Measurements from ENCODE around the gene SMG9. TPM values are rescaled to one million over a fixed set of nuclear protein-coding genes. Genes with fewer than 3 reads are reported as not detected.

Gene SMG9
- total RNA-seq, 1 donor from 2014 or later: 77.2 TPM

DNA sequence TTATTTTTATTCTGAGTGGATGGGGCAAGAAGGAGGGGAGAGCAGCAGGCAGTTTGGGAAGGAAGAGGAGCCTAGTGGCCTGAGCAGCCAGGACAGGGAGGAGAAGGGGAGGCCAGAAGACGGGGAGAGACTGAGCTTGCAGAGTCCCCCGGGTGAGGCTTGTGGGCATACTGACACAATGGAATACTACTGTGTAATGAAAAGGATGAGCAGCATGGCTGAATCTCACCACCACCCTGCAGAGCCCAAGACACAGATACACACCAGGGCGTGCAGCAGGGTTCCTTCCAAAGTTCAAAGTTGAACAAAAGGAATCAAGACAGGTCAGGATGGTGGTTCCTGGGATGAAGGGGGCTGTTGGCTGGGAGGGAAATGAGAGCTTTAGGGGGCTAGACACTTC is 8.1 kb upstream of the SMG9 start:
- intact Hi-C loops (cut with micrococcal nuclease): no loop called here

DNA sequence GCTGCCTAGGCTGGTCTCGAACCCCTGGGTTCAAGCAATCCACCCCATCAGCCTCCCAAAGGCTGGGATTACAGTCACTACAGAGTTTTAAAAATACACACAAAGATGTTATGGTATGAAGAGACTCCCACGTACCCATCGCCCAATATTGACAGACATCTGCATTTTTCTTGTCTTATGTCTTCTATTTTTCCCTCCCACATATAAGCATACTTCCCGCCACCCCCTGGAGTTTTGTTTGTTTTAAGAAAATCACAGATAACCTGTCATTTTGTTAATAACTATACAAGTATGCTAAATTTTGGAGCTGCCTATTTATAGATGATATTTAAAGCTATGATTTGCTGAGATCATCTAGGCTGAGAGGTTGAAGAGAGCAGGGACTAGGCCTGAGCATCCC is 6.2 kb upstream of the SMG9 start:
- intact Hi-C loops (cut with micrococcal nuclease): no loop called here

DNA sequence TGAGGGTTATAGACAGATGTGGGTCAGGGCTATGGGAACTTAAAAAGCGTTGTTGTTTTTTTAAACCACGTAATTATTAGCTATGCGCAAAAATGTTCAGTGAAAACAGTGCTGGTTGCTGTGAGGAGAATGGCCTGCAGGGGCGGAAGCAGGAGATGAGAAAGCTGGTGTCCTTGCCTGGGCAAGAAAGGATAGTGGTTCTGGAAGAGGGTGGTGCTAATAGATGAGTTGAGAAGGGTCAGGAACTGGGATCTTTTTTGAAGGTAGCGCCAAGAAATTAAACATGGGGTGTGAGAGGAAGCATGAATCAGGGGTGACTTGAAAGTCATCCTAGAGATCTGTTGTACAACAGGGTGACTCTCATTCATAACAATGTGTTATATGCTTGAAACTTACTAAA is 4.8 kb upstream of the SMG9 start:
- intact Hi-C loops (cut with micrococcal nuclease): loop anchor here (10.0 kb wide), 1 partner anchor 1135 kb away; the partner anchor contains the start of gene TOMM40

DNA sequence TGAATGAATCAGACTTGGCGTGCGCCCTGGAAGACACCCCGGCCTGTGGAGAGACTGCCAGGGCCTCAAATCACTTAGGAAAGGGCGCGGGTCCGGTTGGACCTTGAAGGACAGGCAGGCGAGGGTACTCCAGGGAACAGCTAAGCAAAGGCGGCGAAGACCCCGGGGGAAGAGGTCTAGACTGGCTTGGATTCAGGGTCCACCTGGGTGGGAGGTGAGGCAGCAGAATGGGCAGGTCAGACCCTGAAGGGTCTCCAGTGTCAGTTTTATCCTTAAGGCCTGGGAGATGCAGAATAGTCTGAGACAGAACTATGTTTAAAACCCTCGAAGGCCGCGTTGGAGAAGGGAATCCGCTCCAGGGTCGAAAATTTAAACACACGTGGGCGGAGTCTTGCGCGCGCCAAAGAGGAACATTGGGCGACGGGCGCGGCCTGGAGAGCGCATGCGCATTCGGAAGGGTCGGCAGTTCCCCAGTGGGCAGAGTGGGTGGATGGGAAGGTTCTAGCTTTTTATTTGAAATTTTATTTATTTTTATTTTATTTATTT is 567 bp upstream of the SMG9 start:
- intact Hi-C loops (cut with micrococcal nuclease): loop anchor here (1.0 to 10.0 kb wide), 2 partner anchors 72 to 1139 kb away; partner anchors contain the start of genes TOMM40 and ZNF283

DNA sequence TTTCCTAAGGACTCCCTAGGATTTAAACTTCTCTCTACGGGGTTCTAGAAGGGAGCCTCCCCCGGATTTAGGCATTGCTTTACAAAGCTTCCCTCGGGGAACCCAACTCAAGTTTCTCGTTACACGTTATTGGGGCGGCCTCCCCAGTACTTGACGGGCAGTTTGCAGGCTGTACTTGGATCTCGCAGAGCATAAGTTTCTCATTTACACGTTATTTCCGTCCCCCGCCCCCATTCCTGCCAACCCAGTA is 584 bp downstream of the SMG9 start:
- intact Hi-C loops (cut with micrococcal nuclease): loop anchor here (1.0 to 10.0 kb wide), 15 partner anchors 9 to 1141 kb away; partner anchors contain the start of genes IRGQ, PHLDB3, PINLYP and TOMM40

DNA sequence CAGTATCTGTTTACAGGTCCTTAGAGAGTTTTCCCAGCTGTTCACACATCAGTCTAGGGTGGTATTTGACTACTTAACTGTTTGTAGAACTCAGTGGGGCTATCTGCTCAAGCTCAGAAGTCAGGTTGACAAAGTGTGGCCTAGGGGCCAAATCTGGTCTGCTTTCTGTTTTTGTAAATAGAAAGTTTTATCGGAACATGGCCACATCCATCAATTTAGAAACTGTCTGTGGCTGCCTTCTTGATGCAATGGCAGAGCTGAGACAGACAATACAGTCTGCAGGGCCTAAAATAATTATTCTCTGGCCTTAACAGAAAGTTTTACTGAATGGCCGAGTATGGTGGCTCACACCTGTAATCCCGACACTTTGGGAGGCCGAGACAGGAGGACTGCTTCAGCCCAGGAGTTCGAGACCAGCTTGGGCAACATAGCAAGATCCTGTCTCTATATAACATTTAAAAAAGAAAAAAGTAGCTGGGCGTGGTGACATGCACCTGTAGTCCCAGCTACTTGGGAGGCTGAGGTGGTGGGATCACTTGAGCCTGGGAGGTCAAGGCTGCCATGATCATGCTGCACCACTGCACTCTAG is 2.4 kb downstream of the SMG9 start:
- intact Hi-C loops (cut with micrococcal nuclease): loop anchor here (10.0 kb wide), 1 partner anchor 1142 kb away; the partner anchor contains the start of gene TOMM40

DNA sequence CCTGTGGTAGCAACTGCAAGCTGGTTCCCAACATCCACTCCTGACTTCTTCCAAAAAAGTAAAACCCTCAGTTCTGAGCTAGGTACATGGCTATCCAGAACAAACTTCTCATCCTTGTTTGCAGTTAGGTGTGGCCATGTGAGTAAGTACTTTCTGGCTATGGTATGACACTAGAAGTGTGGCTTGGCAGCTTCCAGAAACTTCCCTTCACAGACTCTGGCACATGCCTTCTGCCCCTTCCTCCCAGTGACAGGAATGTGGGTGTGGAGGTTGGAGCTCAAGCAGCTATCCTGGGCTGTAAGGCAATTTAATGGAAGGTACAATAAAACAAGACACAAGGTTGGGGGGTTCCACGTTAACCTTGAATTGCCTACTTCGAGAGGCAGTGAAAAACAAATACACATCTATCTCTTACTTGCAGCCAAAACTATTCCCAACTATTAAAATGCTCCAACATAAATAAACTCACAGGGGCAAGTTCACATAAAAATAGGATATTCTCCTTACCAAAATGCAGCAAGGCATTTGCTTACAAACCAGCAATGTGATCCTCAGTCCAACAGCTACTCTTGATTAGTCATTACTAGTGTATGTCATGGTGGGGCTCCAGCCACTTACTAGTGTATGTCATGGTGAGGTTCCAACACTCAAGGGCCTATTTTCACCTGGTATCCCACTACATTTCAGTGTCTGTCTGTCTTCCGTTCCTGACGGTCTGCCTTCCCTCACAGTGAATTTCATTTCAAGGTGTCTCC is 3.1 kb downstream of the SMG9 start:
- intact Hi-C loops (cut with micrococcal nuclease): loop anchor here (10.0 kb wide), 1 partner anchor 1143 kb away; the partner anchor contains the start of gene TOMM40

DNA sequence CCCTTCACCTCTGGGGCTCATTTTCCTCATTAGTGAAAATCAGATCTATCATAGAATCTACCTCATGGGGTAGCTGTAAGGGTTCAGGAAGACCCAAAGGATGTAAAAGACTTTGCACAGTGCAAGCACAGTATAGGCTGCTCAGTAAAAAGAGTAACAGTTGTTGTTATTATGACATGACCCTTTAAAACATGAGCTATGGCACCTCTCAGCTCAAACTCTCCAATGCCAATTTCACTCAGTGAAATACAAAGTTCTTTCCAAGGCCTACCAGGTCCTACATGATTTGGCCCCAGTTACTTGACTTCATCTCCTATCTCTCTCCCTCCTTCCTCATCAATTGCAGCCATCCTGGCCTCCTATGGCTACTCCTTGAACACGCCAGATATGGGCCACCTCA is 4.9 kb downstream of the SMG9 start:
- intact Hi-C loops (cut with micrococcal nuclease): loop anchor here (10.0 kb wide), 1 partner anchor 1145 kb away; the partner anchor contains the start of gene TOMM40

DNA sequence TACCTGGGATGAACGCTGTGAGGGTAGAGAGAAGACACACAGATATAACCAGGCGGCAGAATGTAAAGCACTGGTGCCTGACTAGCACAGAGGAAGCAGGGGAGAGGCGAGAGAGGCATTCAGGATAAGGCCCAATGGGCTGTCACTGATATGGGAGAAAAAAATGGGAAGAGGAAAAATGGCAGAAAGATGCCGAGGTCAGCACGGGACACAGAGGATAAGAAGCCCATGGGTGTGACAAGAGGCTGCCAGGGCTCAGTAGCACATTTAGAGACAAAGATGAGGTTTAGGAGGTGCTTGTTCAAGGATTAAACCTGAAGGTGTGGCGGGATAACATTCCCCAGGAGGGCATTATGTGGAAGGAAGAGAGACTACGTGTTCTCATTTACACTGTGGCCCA is 5.6 kb downstream of the SMG9 start:
- intact Hi-C loops (cut with micrococcal nuclease): no loop called here

DNA sequence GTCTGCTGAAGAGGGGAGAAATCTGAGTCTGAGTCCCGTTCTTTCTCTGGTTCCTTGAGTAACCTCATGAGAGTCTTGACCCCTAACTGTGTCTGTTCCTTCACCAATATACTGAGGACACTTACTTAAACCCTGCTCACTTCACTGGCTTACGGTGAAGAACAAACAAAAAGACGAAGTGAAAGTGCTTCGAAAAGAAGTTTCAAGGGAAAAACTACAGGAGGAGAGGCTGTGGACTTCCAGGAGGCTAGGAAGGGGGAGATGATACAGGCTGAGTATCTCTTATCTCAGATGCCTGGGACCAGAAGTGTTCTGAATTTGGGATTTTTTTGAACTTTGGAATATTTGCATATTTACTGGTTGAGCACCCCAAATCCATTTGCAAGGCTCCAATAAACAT is 6.1 kb downstream of the SMG9 start:
- intact Hi-C loops (cut with micrococcal nuclease): no loop called here

DNA sequence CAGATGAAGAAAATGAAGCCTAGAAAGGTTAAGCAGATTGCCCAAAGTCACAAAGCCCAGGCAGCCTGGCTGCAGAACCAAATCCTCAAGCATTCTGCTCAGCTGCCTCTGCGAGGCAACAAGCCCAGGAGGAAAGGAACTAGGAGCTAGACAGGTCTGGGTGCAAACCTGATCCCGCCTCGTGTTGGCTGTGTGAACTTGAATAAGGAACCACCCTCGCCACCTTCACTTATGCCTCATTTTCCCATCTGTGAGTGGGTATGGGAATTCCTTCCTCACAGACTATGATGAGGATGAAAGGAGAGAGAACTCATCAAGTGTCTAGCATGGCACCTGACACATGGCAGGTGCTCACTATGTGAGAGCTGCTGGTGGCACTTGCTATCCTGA is 6.6 kb downstream of the SMG9 start:
- intact Hi-C loops (cut with micrococcal nuclease): no loop called here

DNA sequence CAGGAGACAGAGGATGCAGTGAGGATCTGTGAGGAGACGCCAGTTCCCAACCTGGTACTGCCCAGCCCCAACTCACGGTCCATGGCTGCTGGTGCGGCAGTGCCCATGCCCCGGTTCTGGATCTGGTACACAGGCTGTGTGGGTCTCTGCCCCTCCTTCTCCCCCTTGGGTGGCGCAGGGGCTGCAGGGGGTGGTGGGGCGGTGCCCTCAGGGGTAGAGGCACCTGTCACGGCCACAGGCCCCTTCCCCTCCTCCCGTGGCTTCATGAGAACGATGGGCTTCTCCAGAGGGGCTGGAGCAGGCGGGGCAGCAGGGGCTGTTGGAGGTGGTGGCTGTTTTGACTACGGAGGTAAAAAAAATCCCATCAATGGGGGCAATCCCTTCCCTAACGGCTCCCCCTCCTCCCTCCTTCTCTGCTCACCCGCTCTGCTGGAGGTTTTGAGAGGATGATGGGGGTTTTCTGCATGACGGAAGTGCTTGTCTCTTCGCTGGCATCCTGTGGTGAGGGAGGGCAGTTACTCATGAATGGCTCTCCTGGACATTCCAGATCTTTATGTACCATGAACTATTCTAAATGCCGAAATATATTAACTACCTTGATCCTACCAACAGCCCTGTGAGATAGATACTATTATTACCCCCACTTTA is 7.1 kb downstream of the SMG9 start:
- intact Hi-C loops (cut with micrococcal nuclease): no loop called here

DNA sequence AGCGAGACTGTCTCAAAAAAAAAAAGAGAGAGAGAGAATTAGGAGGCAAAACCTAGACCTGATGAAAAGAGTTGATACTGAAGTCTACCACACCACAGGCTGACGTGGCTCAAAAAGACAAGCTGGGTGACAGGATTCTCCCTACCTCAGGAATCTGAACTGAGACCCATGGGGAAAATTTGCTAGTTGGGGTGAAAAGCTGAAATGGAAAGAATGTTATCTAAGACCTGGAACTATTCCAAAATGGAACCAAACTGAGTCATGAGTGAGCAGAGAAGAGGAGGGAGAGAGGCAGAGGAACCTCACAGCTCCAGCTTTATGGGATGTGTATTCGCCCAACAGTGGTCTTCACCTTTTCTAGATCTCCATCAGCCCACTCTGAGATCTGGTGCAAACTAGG is 11.7 kb downstream of the SMG9 start:
- intact Hi-C loops (cut with micrococcal nuclease): no loop called here

DNA sequence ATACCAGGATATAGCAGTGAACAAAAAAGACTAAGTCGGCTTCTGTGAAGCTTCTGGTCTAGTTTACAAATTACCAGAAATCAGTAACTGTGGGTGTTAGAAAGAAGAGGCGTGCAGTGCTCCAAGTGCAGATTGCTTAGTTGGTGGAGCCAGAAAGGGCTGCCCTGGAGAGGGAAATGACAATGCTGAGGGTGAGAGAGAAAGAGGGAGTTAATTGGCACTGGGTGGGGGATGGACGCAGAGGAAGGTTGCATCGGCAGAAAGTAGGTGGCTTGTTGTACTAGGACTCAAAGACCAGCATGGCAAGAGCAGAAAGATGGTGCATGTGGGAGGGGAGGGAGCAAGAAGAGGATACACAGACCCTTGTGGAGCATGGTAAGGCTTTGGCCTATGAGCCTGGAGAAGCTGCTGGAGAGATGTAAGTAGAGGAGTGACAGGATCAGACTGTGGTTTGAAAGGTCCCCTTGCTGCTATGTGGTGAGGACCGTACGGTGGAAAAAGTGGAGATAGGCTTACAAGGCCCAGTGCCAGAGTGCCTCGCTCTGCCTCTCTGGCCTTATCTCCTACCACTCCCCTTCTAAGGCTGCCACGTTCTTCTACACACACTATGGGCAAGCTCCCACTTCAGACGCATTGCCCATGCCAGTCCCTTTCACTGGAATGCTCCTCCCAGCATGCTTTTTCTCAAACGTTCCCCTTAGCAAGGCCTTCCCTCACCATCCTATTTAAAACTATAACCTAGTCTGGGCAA is 13.5 kb downstream of the SMG9 start:
- intact Hi-C loops (cut with micrococcal nuclease): no loop called here

DNA sequence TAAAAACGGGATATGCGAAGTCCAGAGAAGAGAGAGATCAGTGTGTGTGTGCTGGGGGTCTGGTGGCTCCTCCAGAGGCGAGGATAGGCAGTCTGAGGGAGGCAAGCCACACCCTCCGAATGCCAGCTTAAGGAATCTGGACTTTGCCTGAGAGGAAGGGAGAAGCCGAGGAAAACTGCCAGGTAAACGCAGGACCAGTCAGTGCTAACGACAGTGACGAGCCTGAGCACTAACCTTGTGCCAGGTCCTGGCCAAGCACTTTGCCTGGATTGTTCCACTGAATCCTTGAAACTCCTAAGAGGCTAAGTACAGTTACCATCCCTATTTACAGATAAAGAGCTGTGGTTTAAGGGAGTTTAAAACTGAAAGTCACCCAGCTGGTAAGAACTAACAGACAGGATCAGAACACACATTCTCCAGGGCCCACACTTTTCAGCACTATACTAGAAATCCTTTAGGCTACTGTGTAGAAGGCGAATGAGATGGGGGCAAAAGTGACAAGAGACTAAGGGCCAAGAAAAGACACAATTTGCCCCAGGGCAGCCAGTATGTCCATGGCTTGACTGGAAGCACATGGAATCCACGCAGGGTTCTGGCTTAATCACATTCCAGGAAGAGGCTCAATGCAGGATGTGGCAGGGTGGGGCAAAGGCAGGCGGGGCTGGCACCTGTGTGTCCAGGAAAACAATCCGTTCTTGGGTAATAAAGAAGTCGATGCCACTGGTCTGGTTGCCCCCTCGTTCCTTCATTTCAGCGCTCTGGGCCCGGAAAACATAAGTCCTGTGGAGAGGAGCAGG is 15.1 kb downstream of the SMG9 start:
- intact Hi-C loops (cut with micrococcal nuclease): no loop called here

DNA sequence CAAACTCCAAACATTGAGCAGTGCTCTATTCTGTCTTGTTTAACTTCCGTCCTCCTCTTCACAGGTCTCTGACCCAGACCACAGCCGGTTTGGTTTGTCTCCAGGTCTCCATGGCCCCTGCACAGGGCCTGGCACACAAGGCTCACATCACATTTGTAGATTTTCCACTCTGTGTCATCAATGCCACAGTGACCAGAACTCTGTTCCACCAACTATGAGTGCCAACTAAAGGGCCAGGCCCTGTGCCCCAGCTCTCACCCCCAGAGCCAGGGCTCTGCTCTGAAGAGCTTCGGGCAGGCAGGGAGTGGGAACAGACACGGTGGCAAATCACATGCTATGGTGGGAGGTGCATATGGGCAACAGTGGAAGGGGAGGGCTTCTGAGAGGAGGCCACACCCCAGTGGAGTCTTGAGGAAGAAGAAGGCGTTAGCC is 16.0 kb downstream of the SMG9 start:
- intact Hi-C loops (cut with micrococcal nuclease): no loop called here

DNA sequence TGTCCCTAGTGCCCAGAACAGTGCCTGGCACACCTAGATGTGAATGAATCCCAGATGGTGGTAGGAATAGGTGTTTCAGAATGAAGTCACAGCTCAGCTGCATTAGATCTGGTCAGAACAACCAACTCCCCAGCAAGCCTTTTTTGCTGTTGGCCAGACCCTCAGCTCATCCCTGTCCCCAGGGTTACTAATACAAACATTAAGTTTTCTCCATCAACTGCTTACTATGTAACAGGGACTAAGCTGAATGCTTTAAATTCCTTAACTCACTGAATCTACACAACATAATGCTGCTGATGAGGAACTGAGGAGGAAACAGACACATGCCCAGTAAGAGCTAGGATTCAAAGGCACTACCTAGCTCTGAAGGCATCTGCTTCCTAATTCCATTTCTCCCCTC is 18.8 kb downstream of the SMG9 start:
- intact Hi-C loops (cut with micrococcal nuclease): no loop called here

DNA sequence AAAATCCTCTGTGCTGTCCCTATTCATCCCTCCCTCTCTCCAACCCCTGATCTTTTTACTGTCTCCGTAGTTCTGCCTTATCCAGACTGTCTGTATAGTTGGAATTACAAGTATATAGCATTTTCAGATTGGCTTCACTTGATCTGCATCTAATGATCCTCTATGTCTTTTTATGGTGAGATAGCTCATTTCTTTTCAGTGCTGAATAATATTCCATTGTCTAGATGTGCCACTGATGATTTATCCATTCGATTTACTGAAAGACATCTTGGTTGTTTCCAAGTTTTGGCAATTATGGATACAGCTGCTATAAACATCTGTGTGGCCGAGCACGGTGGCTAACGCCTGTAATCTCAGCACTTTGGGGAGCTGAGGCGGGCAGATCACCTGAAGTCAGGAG is 19.7 kb downstream of the SMG9 start:
- intact Hi-C loops (cut with micrococcal nuclease): no loop called here

DNA sequence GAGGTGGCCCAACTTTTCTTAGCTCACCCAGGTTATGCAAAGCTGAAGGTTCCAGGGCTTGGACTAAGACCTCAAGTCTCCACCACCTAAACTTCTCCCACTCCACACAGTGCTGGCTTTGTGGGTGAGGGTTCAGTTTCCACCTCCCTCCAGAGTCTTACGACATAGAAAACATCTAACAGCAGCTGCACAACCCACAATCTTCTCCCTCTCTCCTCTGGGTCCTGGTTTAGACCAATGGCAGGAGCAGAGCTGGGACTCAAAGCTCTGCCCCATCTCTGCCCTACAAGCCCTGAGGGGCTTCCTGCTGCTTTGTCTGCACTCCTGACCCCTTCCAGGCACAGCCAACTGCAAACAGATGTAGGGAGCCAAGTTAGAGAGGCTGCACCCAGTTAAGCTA is 22.9 kb downstream of the SMG9 start:
- intact Hi-C loops (cut with micrococcal nuclease): no loop called here

DNA sequence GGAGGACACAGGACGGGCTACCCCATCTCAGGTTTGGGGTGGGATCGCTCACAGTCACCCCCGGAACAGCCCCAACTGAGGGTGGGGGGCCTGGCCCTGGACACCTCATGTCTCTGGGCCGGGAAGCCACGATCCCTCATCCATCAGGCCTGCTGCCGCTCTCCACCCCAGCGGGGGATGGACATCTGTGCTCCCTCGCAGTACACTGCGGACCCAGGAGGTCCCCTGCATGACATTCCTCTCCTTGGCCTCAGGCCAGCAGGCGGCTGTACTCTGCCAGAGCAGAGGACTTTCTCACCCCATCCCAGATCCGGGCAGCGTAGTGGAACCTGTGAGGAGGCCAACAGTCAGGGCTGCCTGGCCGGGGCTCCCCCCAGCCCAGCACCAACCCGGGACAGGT is 23.4 kb downstream of the SMG9 start:
- intact Hi-C loops (cut with micrococcal nuclease): no loop called here

DNA sequence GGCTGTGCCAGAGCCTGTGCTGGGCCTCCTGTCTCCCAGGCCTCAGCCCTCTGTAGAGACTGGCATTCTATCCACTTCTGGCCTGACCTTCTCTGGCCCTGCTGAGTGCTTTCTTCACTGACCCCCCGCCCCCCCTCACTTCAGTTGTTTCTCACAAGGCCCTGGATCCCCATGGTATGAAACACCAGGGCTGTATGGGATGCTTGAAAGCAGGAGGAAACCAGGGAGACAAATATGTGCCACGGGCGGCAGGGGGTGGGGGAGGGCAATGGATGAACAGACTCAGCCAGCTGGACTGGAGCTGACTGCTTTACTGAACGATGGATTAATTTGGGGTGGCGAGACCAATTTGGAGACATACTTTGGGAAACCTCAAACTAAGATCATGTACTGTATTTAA is 24.8 kb downstream of the SMG9 start:
- intact Hi-C loops (cut with micrococcal nuclease): no loop called here
